ENCODE results near the gene AAR2. TPM values are rescaled to one million over a fixed set of nuclear protein-coding genes. Genes with fewer than 3 reads are reported as not detected.

The AAR2 gene
- total RNA-seq, 3 donors from 2014 or later: 43.8 to 47.8 (median 45.6) TPM

DNA sequence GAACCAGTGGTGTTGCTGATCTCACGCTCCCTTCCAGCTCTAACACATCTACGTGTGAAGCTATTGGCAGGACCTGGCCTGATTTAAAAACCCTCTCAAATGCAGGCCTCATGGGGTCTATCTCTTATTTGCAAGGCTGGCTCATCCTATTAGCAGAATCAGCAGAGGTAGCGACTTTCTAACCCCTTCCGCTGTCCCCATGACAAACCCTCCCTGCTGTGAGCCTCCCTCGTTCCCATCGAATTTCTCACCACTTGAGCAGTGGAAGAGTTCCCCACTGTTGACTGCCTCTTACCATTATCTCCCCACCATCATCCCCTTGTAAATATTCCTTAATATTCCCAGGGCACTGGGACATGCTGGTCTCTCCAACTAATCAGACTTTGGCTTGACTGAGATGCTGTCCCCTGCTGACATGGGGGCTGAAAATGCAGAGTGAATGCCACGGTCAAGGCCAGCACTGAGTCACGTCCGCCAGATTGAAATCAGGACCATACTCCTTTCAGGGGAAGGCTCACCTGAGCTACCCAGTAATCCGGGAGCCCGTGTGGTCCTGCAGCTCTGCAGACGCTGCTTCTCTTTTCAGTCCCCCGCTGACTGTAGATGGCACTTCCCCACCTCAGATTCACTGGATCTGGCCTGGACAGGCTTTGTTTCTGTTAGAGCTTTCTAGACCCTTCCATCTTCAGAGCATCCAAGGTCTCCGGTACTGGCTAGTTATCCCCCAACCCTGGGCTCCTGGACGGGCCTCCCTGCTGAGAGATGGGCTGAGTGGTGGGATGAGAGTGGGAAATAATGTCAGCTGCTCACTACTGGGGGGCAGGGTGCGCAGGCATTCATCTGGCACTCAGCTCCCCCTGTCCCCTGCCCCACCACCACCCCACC is 23.1 kb downstream of the AAR2 start:
- Mint-ChIP-seq H3K27me3 (ENCODE audit: low read depth) (no peaks in the 10 kb centered on the region), H3K4me1 (ENCODE audit: low read depth) (no peaks in the 10 kb centered on the region), H3K9me3 (no peaks in the 10 kb centered on the region), H3K4me3 (no peak overlapping the region), H3K36me3 (ENCODE audit: insufficient read depth) (peaks cover 13% of the 10 kb centered on the region)
- ATAC-seq (no peak), DNase-seq (no peak)

DNA sequence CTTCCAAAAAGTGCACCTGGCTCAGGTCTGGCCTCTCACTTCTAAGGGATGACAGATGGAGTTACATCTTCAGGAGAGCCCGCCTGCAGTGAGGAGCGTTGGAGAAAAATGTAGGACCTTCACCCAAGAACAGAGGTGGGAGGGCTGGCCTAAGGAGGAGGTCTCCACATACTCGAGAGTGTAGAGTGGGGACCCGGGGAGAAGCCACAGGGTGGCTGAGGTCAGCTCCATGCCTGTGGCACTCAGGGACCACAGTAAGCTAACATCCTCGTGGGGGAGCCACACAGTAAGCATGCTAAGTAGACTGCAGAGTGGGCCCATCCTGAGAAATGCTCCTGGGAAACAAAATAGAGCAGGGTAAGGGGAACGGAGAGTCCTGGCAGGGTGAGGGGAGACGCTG is 24.0 kb downstream of the AAR2 start:
- DNase-seq: no peak
- no peak overlapping the region for H3K4me3 Mint-ChIP-seq
- no peaks in the 10 kb centered on the region for H3K9me3 Mint-ChIP-seq
- peaks cover 9% of the 10 kb centered on the region for H3K36me3 Mint-ChIP-seq (ENCODE audit: insufficient read depth)
- no peaks in the 10 kb centered on the region for H3K27me3 Mint-ChIP-seq (ENCODE audit: low read depth)
- no peak for ATAC-seq
- no peaks in the 10 kb centered on the region for H3K4me1 Mint-ChIP-seq (ENCODE audit: low read depth)

DNA sequence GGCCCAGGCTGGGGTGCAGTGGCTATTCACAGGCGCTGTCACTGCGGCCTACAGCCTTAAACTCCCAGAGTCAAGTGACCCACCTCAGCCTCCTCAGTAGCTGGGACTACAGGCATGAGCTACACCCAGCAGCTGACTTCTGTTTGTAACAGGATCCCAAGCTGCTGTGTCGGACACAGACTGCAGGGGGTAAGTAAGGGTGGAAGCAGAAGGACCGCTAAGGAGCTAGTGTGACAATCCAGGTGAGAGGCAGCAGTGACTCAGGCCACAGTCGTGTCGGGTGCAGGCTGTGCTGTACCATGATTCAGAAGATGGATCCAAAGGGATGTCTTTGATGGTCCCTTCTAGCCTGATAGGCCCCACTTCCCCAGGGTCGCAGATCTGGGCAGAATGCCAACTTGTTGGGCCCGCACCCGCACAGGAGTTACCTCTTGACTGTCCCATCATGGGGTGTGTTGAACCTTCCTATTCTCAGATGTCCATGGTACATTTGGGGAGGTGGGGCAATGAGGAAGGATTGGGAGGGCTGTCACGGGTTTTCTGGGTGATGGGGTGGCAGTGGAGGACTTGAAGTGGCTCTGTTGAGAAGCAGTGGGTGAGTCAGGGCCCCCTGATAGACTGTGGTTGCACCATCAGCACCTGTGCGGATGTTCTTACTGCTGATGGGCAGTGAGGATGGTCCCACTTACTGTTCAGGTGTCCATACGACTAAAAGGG is 25.3 kb downstream of the AAR2 start:
- Mint-ChIP-seq H3K27me3 (ENCODE audit: low read depth) (no peaks in the 10 kb centered on the region), H3K9me3 (no peaks in the 10 kb centered on the region)

DNA sequence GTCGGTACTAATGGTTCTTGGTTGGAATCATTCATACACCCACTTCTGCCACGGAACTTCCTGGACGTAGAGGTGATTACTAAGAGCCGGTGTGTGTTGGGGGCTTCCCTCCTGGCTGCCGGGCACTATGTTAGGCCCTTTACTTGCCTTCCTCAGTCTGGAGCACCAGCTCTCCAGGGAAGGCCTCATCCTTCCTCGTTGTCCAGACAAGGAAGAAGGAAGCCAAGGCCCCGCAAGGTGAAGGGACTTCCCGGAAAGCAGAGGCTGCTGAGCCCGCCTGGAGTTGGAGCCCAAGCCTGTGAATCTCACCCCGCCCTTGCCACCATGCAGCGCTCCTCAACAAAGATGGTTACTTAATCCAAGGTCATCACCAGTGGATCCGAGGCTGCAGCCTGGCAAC is 26.2 kb downstream of the AAR2 start:
- ATAC-seq (no peak), DNase-seq (no peak)
- H3K9me3 Mint-ChIP-seq: no peaks in the 10 kb centered on the region
- H3K4me1 Mint-ChIP-seq (ENCODE audit: low read depth): no peaks in the 10 kb centered on the region
- no peak overlapping the region for H3K4me3 Mint-ChIP-seq
- no peaks in the 10 kb centered on the region for H3K36me3 Mint-ChIP-seq (ENCODE audit: insufficient read depth)
- no peaks in the 10 kb centered on the region for H3K27me3 Mint-ChIP-seq (ENCODE audit: low read depth)

More for the DNA sequence above, 25.3 kb downstream of the AAR2 start:
- Mint-ChIP-seq H3K36me3 (ENCODE audit: insufficient read depth) (peaks cover 5% of the 10 kb centered on the region), H3K4me3 (no peak overlapping the region), H3K4me1 (ENCODE audit: low read depth) (no peaks in the 10 kb centered on the region)
- ATAC-seq (no peak), DNase-seq (no peak)

DNA sequence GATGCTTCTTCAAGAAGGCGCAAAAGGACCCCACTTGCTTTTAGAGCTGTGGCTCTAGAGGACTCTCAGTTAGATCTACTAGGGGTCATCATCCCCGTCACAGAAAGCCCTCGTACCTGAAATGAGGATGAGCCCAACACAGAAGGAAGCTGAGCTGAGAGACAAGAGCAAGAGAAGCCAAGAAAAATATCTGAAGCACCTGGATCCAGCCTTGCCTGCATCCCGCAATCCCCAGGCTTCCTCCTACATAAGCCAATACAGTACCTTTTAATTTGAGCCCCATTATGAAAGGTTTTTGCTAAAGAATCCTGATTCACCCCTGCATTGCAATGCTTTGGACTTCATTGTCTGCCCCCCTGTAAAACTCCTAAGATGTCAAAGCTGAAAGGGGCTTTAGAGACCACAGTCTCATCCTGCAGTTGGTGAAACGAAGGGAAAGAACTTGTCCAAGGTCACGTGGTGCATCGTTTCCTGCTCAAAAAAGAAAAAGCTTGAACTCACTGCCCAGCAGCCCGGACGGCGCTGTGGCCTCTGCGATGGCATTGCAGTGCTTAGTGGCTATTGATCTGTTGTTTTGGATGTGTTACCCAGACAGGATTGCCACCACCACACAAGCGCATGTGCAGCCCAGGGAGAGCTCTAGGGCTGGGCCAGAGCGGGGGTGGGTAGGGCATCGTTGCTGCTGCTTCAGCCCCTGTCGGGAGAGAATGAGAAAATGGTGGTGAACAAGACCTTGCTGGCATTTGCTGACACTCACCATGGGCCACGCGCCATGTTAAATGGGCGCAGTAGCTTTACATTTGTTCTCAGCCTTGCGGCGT is 28.4 kb downstream of the AAR2 start:
- Mint-ChIP-seq H3K36me3 (ENCODE audit: insufficient read depth) (no peaks in the 10 kb centered on the region), H3K9me3 (no peaks in the 10 kb centered on the region), H3K4me1 (ENCODE audit: low read depth) (no peaks in the 10 kb centered on the region), H3K4me3 (no peak overlapping the region), H3K27me3 (ENCODE audit: low read depth) (no peaks in the 10 kb centered on the region)
- no peak for DNase-seq
- ATAC-seq: no peak

DNA sequence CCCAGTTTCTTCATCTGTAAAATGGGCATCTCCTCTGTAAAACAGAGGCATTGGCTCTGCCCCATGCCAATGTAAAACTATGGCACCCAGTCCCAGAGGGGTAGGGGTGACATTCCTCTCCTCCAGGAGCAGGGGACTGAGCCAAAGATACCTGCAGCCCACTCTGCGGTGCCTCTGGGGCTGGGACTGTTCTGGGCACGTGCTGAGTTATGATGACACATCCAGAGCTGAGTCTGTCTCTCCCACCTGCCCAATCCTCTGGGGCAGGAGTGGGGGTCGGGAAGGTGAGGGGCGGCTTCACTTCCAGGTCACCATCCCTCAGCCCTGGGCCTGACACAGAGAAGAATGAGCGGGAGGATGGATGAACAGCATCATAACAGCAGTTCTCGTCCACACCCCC is 29.9 kb downstream of the AAR2 start:
- Mint-ChIP-seq H3K27me3 (ENCODE audit: low read depth) (no peaks in the 10 kb centered on the region), H3K4me1 (ENCODE audit: low read depth) (no peaks in the 10 kb centered on the region), H3K4me3 (no peak overlapping the region), H3K9me3 (no peaks in the 10 kb centered on the region), H3K36me3 (ENCODE audit: insufficient read depth) (no peaks in the 10 kb centered on the region)
- ATAC-seq (no peak), DNase-seq (no peak)

DNA sequence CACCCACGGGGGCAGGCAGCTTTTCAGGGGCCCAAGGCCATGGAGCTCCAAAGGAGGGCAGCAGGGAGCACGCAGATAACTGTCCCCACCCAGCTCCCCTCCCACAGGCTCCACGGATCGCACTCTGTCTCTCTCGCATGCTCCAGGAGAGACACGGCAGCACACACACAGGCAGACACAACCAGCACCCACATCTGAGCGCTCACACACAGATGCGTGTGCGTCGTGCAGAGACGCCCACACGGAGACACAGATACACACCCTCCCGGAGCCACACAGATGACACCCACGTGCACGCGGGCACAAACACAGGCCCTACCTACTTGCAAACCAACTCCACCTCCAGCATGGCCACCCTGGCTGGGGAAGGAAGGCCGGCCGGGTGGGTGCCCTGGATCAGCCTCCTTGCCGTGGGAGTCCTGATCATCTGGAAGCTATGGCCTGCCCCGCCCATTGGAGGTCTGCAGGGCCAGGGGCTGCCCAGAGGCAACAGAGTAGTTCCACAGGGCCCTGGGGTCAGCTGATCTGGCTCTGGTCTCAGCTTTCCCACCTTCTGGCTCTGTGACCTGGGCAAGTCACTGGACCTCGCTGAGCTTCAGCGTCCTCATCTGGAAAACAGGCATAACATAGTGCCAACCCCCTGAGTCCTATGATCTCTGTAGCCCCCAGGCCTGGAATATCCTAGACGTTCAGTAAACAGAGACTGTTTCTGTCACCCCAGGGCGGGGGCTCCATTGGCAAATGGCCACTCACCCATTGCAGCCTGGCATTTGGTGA is 31.5 kb downstream of the AAR2 start:
- Mint-ChIP-seq H3K9me3 (no peaks in the 10 kb centered on the region), H3K4me3 (no peak overlapping the region), H3K27me3 (ENCODE audit: low read depth) (peaks cover 4% of the 10 kb centered on the region), H3K4me1 (ENCODE audit: low read depth) (no peaks in the 10 kb centered on the region), H3K36me3 (ENCODE audit: insufficient read depth) (no peaks in the 10 kb centered on the region)
- ATAC-seq (no peak), DNase-seq (no peak)

DNA sequence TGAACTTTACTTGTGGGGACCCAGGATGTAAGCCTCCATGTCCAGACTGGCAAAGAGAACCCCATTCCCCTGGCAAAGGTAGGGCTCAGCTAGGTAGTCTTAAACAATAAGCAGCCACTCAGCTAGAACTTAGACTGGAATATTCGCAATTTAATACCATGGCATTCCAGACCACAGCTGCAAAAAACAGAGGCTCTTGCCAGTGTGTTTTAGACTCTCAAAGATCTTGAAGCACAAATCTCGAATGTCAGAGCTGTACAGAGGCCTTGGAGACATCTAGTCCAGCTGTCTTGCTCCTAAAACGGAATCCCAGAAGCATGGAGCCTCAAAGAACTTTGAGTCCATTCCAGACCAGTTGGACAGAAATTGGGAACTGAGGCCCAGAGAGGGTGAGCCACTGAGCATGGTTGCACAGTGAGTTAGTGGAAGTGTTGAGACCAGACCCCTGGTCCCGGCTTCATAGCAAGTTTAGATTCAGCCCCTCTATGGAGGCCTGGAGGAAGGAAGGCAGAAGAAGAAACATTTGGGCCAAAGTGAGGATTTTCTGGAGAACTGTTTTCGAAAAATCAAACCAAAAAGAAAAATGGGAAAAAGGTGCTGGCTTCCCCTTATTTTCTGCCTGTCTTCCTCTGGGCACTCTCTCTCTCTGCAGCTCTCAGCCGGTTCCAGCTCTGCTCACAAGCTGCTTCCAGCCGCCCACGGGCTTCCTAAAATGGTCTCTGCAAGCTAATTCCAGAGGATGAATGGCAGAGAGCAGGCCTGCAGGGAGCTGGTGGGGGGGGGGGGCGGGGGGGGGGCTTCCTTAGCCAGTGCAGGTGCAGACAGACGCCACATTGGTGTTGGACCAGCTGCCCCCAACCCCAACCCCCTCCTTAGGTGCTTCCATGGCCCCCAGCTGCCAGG is 32.4 kb downstream of the AAR2 start:
- no peaks in the 10 kb centered on the region for H3K36me3 Mint-ChIP-seq (ENCODE audit: insufficient read depth)
- DNase-seq (no peak), ATAC-seq (no peak)
- H3K9me3 Mint-ChIP-seq: no peaks in the 10 kb centered on the region
- H3K4me1 Mint-ChIP-seq (ENCODE audit: low read depth): no peaks in the 10 kb centered on the region
- H3K27me3 Mint-ChIP-seq (ENCODE audit: low read depth): peaks cover 4% of the 10 kb centered on the region
- H3K4me3 Mint-ChIP-seq: no peak overlapping the region

DNA sequence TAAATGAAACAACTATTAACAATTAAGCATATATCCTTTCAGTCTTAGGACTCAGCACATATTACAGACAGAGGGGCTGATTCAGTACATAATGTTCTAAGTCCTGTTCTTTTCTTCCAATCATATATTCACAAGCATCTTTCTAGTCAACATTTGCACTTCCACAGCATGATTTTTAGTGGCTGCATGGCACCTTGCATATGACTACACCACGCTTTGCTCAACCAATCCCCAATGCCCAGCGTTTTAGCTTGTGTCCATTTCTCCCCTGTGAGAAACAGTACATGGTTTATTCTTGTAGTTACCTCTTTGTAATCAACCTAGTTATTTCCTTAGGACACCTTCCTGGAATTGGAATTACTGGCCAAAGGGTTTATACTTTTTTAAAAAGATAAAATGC is 33.2 kb downstream of the AAR2 start:
- Mint-ChIP-seq H3K4me1 (ENCODE audit: low read depth) (no peaks in the 10 kb centered on the region), H3K27me3 (ENCODE audit: low read depth) (peaks cover 7% of the 10 kb centered on the region), H3K9me3 (no peaks in the 10 kb centered on the region), H3K4me3 (no peak overlapping the region), H3K36me3 (ENCODE audit: insufficient read depth) (no peaks in the 10 kb centered on the region)
- ATAC-seq (no peak), DNase-seq (no peak)

DNA sequence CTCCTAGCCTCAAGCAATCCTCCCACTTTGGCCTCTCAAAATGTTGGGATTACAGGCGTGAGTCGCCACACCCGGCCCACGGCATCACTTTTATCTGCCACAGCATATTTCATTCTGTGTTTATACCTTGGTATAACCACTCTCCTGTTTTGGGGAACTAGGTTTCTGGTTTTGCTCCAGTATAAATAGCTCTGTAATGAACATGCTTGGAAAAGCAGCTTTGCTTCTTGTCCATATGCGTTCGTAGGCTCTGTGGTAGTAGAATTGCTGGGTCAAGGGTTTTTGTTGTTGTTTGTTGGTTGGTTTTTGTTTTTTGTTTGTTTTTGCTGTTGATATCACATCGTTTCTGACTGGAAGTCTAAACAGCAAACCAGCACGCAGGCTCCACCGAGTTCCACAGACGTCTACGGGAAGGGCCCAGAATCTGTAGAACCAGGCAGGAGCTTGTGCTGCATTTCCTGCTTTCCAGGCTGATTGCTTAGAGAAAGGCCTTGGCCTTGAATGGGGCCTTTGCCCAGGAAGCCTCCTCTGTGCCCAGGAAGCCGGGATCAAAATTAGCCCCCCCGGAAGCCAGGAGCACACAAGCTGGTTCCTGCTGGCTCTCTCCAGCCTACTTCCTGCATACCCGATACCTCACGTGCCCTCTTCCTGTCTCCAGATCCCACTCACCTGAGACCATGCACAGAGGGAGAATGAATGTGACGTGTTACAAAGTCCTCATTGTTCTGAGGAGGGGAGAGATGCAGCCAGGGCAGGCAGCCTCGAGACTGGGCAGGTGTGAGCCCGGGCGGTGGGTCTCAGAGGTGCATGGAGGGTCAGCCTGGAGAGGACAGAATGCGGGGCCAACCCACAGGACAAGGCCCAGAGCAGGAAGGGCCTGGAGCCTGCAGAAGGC is 34.7 kb downstream of the AAR2 start:
- Mint-ChIP-seq H3K4me3 (no peak overlapping the region), H3K36me3 (ENCODE audit: insufficient read depth) (no peaks in the 10 kb centered on the region)

DNA sequence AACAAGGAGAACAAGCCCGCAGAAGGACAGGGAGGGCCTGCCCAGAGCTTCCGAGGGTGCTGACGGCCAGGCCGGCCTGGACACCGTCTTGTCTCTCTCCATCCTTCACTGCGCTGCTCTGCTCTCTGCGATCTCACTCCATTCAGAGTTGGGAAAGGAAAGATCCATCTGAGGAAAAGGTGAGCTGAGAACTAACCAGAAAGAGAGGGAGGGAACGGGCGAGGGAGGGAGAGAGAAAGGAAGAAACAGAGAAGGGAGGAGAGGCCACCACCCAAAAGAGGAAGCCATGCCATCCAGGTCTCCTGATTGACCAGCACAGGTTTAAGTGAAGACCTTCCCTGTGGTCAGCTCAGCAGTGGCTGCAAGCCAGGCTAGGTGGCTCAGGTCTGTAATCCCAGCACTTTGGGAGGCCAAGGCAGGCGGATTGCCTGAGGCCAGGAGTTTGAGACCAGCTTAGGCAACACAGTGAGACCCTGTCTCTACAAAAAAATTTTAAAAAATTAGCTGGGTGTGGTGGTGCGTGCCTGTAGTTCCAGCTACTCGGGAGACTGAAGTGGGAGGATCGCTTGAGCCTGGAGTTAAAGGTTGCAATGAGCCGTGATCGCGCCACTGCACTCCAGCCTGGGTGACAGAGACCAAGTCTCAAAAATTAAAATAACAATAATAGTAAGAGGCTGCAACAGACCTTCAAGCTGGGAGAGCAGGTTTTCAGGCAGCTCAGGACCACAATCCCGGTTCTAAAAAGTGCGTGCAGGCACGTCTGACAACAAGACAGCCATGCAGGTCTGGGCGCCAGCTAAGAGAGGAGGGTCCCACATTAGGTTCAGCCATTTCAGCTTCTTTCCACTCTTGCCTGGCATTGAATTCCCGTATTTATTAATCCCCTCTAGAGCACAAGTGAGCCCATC is 35.6 kb downstream of the AAR2 start:
- Mint-ChIP-seq H3K27me3 (ENCODE audit: low read depth) (peaks cover 9% of the 10 kb centered on the region), H3K9me3 (no peaks in the 10 kb centered on the region), H3K4me1 (ENCODE audit: low read depth) (no peaks in the 10 kb centered on the region), H3K36me3 (ENCODE audit: insufficient read depth) (no peaks in the 10 kb centered on the region), H3K4me3 (no peak overlapping the region)
- no peak for ATAC-seq
- DNase-seq: no peak

More for the DNA sequence above, 34.7 kb downstream of the AAR2 start:
- no peaks in the 10 kb centered on the region for H3K9me3 Mint-ChIP-seq
- peaks cover 8% of the 10 kb centered on the region for H3K27me3 Mint-ChIP-seq (ENCODE audit: low read depth)
- no peak for ATAC-seq
- H3K4me1 Mint-ChIP-seq (ENCODE audit: low read depth): no peaks in the 10 kb centered on the region
- no peak for DNase-seq

All from activated T-cell treated with anti-CD3 and anti-CD28 coated beads, Interleukin-2, amount 50 U/mL, for 4 hours (primary cell).